RWPE1 (cell line): ENCODE data around the gene TRNAU1AP.
"Not testable (repeated sequence)": the region's sequence is repeated elsewhere in the genome, so short reads cannot be mapped to it uniquely, and the experiment has no call there.

Experiments
- CTCF ChIA-PET: fragments of 350-600 bp; sonication (Branson Sonifier 250); formaldehyde crosslinking; extraction: SDS; loops from one replicate; lab custom pipeline; 2021; lab: Yijun Ruan, JAX
- POLR2A ChIA-PET: fragments of 400-600 bp; formaldehyde crosslinking; extraction: SDS; loops from one replicate; lab custom pipeline; 2020; ENCODE audit warnings: antibody characterized with exemption; ENCODE audit not compliant: low non-redundant PET; lab: Yijun Ruan, JAX
- DNase-seq: peaks from one replicate; pipeline ENCODE4 v3.0.0; 2012; ENCODE audit warnings: low spot score
- H3K27ac ChIP-seq: fragments of 450-650 bp; 2 replicates; pipeline ENCODE4 v1.5.1; 2017
- TF ChIP-seq, protein P1 (sequence below): fragments of 450-650 bp; conservative IDR thresholded peaks from 2 replicates; pipeline ENCODE4 v1.5.1; 2017; ENCODE audit warnings: low read depth, mild to moderate bottlenecking

The TRNAU1AP gene

DNA sequence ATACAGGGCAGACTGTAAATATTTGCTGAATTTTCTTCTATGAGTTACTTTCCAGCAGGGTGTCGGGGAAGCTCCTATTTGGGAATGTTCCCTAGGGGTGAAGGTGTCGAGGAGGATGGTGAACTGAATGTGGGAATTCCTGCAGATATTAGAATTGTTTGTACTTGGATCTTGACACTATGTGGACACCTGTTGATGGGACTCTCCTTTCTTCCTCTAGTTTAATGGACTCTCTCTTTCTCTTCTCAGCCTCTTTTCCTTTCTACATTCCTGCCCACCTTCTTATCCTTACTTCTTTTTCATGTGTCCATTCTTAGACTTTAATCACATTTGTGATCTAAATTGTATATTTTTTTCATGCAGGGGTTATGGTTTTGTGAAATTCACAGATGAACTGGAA lies 14.0 kb downstream of the TRNAU1AP start:
- TF ChIP-seq, protein P1, sequence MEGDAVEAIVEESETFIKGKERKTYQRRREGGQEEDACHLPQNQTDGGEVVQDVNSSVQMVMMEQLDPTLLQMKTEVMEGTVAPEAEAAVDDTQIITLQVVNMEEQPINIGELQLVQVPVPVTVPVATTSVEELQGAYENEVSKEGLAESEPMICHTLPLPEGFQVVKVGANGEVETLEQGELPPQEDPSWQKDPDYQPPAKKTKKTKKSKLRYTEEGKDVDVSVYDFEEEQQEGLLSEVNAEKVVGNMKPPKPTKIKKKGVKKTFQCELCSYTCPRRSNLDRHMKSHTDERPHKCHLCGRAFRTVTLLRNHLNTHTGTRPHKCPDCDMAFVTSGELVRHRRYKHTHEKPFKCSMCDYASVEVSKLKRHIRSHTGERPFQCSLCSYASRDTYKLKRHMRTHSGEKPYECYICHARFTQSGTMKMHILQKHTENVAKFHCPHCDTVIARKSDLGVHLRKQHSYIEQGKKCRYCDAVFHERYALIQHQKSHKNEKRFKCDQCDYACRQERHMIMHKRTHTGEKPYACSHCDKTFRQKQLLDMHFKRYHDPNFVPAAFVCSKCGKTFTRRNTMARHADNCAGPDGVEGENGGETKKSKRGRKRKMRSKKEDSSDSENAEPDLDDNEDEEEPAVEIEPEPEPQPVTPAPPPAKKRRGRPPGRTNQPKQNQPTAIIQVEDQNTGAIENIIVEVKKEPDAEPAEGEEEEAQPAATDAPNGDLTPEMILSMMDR, result no peak
- ChIA-PET CTCF (interaction anchor here (0.7 kb wide), 1 partner anchor 1126 kb away, joined by 3 read pairs; no protein-coding TSS in a partner anchor), POLR2A (no interaction called here)
- no peak for DNase-seq
- no peak overlapping the region for H3K27ac ChIP-seq

DNA sequence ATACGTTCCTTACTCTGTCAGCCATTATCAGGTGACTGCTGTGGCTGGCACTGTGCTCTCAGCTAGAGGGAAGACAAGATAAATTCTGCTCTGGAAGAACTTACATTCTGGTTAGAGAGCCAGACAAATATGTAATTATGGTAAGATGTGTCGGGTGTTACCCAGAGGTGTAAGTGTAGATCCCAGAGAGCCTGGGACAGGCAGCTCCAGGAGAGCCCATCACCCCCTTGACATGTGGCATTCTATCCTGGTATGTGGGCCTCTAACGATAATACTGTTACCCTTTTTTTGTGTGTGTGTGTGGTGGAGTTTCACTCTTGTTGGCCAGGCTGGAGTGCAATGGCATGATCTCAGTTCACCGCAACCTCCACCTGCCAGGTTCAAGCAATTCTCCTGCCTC lies 19.0 kb downstream of the TRNAU1AP start:
- DNase-seq, result no peak
- CTCF ChIA-PET, result no interaction called here
- TF ChIP-seq, protein P1, result no peak
- H3K27ac ChIP-seq, result peak overlapping the region; percentile 90
- POLR2A ChIA-PET, result no interaction called here

DNA sequence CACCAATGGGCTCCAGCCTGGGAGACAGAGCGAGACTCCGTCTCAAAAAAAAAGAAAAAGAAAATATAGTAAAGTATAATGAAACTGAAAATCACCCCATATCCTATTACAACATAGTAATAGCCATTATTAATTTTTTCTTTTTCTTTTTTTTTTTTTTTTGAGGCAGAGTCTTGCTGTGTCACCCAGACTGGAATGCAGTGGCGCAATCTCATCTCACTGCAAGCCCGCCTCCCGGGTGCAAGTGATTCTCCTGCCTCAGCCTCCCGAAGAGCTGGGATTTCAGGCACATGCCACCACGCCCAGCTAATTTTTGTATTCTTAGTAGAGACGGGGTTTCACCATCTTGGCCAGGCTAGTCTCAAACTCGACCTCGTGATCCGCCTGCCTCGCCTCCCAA lies 20.0 kb downstream of the TRNAU1AP start:
- POLR2A ChIA-PET, result interaction anchor here (0.7 to 1.2 kb wide), 3 partner anchors 8 to 54 kb away, joined by 4 to 9 read pairs (median 7); no protein-coding TSS in a partner anchor
- DNase-seq, result not testable (repeated sequence)
- peak overlapping the region; percentile 90 for H3K27ac ChIP-seq
- CTCF ChIA-PET, result interaction anchor here (0.6 to 0.7 kb wide), 3 partner anchors 55 to 1575 kb away, joined by 4 to 5 read pairs (median 4); no protein-coding TSS in a partner anchor

DNA sequence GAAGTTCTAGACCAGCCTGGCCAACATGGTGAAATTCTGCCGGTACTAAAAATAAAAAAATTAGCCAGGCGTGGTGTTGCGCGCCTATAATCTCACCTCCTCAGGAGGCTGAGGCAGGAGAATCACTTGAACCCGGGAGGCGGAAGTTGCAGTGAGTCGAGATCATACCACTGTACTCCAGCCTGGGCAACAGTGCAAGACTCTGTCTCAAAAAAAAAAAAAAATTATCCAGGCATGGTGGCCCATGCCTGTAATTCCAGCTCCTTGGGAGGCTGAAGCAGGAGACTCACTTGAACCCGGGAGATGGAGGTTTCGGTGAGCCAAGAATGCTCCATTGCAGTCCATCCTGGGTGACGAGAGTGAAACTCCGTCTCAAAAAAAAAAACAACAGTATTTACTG lies 20.7 kb downstream of the TRNAU1AP start:
- CTCF ChIA-PET, result interaction anchor here (0.6 to 0.7 kb wide), 2 partner anchors 56 to 236 kb away, joined by 4 to 5 read pairs; no protein-coding TSS in a partner anchor
- TF ChIP-seq, protein P1, result no peak
- peak overlapping the region; percentile 90 for H3K27ac ChIP-seq
- DNase-seq, result no peak
- POLR2A ChIA-PET, result interaction anchor here (0.7 to 1.2 kb wide), 3 partner anchors 8 to 55 kb away, joined by 4 to 9 read pairs (median 7); no protein-coding TSS in a partner anchor

DNA sequence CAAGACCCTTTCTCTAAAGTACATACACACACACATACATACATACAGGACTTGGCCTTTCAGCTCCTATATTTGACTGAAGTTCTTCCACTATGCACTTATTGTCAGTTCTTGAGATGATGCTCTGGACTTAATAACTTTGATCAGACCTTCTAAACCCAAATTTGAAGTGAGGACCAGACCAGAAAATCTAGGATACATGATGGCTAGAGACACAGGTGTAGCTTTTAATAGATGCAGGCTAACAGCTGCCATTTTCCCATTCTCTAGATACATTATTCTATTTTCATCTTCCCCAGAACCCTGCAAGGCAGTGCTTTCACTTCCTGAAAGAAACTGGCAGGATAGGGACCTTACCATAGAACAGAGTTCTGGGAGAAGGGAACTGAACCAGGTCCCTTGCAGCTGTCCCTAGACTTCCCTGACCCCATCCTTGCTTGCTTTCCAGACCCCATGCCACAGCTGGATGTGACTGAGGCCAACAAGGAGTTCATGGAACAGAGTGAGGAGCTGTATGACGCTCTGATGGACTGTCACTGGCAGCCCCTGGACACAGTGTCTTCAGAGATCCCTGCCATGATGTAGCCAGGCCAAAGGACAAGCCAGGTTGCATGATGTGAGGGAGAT lies 24.3 kb downstream of the TRNAU1AP start:
- DNase-seq, result peak; percentile 20
- CTCF ChIA-PET, result no interaction called here

DNA sequence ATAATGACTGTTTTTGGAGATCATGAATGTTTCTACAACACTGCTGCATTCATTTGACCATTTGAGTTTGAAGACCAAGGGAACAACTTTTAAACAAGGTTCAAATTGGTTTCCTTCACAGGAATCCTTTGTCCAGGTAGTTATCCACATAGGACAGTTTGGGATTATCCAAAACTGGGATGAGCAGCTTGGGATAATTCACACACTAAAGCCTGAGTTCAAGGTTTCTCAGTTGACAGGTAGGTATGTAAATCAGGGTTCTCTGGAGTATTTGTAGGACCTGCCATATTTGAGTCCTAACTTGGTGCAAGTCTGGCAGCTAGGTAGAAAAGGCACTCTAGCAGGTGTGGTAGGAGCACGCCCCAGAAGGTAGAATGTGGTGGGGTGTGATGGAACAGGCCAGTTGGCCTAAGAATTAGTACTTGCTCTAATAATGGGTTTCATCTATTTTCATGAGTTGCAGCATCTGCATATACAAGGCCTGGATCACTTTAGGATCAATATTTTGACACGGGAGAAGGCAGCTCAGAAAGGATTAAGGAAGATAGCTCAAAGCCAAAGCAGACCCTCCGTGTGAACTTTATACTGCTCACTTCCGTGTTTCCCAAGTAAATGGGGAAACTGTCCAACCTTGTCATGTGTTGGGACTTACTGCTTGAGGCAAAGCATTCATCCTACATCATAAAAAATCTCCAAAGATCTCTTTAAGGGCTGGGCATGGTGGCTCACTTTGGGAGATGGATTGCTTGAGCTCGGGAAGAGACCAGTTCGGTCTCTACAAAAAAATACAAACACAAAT lies 25.1 kb downstream of the TRNAU1AP start:
- H3K27ac ChIP-seq, result peak overlapping the region; percentile 70
- ChIA-PET POLR2A (interaction anchor here (0.6 kb wide), 2 partner anchors 62 to 169 kb away, joined by 5 to 8 read pairs; no protein-coding TSS in a partner anchor), CTCF (interaction anchor here (0.6 kb wide), 1 partner anchor 8 kb away, joined by 3 read pairs; no protein-coding TSS in a partner anchor)
- no peak for DNase-seq
- TF ChIP-seq, protein P1, result no peak

More for the DNA sequence above, 24.3 kb downstream of the TRNAU1AP start:
- POLR2A ChIA-PET, result interaction anchor here (0.6 kb wide), 1 partner anchor 169 kb away, joined by 8 read pairs; no protein-coding TSS in a partner anchor
- TF ChIP-seq, protein P1, result no peak
- peak overlapping the region; percentile 90 for H3K27ac ChIP-seq
